ENCODE results near the gene ACBD4. TPM values are rescaled to one million over a fixed set of nuclear protein-coding genes. Genes with fewer than 3 reads are reported as not detected.

The ACBD4 gene
- total and polyA plus RNA-seq, 2 of the 13 experiments (the other 11 are each of a cell fraction or from before 2014, with no cell fraction given) = 16.1 to 26.9 TPM

DNA sequence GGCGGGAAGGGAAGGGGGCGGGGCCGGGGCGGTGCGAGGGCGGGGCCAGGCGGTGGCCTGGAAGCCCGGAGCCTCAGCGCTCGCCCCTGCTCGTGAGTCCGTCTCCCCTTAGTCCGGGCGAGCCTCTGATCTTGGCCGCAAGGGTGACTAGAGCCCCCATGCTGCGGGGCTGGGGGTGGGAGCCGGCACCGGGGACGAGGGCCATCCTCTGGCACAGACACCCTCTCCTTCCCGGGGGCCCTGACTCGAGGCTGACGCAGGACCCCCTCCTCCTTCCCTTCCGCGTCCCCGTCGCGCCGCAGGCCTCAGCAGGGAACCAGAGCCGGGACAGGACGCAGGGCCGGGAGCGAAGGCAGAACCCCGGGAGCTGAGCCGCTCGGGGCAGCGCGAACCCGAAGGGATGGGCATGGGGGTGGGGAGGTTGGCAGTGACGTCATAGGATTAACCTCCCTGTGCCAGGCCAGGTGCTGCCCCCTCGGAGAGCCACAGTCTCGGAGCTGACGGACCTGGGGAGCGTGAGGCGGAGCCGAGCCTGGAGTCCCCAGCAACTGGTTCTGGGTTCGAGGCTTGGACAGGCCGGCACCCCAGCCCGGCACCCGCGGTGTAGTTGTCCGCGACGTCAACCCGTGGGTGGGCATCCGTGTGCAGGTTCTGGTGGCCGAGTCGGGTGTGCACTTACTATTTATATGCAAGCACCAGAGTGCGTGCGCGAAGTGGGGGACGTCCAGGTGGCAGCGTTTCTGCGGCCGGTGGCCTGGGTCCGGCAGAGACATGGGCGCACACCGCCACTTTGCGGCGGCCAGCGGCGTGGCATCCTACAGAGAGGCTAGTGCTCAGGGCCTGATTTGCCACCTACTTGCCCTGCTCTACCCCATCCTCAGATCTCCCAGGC, 2.7 kb upstream of the ACBD4 start (continued):
- TF ChIP-seq ZSCAN29 (CRISPR knock-in tag; conservative IDR thresholded peaks at IDR 0.05) (no peak), MATR3 (CRISPR knock-in tag; IDR thresholded peaks at IDR 0.05) (peak; percentile 94; the same call in 1 of the 2 replicates), CREM (IDR thresholded peaks at IDR 0.05) (peak; percentile 57; the same call in 1 of the 2 replicates), CREM (CRISPR knock-in tag; IDR thresholded peaks at IDR 0.05) (no peak), GATAD1 (CRISPR knock-in tag; IDR thresholded peaks at IDR 0.05) (no peak), RBAK (CRISPR knock-in tag; IDR thresholded peaks at IDR 0.05) (no peak), ATF3 (CRISPR knock-in tag; IDR thresholded peaks at IDR 0.05) (peak; percentile 54), KLF11 (CRISPR knock-in tag; IDR thresholded peaks at IDR 0.05) (peak; percentile 29; the same call in 1 of the 2 replicates), ZNF44 (CRISPR knock-in tag; IDR thresholded peaks at IDR 0.05) (no peak), ZNF232 (CRISPR knock-in tag; IDR thresholded peaks at IDR 0.05; ENCODE audit: borderline replicate concordance) (peak; percentile 53; the same call in 1 of the 2 replicates), ETV6 (CRISPR knock-in tag; conservative IDR thresholded peaks at IDR 0.05) (0 out of 2 replicates have a peak, but pooled peaks have one; percentile 10), PHF8 (CRISPR knock-in tag; IDR thresholded peaks at IDR 0.05) (peak; percentile 90), ZNF83 (CRISPR knock-in tag; IDR thresholded peaks at IDR 0.05; ENCODE audit: borderline replicate concordance) (peak; percentile 53; the same call in 1 of the 2 replicates), NBN (conservative IDR thresholded peaks at IDR 0.05) (no peak), ZNF841 (CRISPR knock-in tag; IDR thresholded peaks at IDR 0.05; ENCODE audit: borderline replicate concordance) (no peak), ZNF282 (IDR thresholded peaks at IDR 0.05; ENCODE audit: partially characterized antibody) (no peak), TBX2 (CRISPR knock-in tag; IDR thresholded peaks at IDR 0.05; ENCODE audit: borderline replicate concordance) (peak; percentile 64), ARHGAP35 (CRISPR knock-in tag; IDR thresholded peaks at IDR 0.05; ENCODE audit: borderline replicate concordance) (0 out of 2 replicates have a peak, but pooled peaks have one; percentile 36), NR2F1 (CRISPR knock-in tag; IDR thresholded peaks at IDR 0.05) (no peak; a peak in 1 of 4 replicates), KLF13 (CRISPR knock-in tag; IDR thresholded peaks at IDR 0.05) (peak; percentile 71; the same call in 1 of the 2 replicates)
- TF ChIP-seq, protein P1, sequence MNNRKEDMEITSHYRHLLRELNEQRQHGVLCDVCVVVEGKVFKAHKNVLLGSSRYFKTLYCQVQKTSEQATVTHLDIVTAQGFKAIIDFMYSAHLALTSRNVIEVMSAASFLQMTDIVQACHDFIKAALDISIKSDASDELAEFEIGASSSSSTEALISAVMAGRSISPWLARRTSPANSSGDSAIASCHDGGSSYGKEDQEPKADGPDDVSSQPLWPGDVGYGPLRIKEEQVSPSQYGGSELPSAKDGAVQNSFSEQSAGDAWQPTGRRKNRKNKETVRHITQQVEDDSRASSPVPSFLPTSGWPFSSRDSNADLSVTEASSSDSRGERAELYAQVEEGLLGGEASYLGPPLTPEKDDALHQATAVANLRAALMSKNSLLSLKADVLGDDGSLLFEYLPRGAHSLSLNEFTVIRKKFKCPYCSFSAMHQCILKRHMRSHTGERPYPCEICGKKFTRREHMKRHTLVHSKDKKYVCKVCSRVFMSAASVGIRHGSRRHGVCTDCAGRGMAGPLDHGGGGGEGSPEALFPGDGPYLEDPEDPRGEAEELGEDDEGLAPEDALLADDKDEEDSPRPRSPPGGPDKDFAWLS (CRISPR knock-in tag; IDR thresholded peaks at IDR 0.05; ENCODE audit: borderline replicate concordance) = 0 out of 2 replicates have a peak, but pooled peaks have one; percentile 80
- TF ChIP-seq, protein P2, sequence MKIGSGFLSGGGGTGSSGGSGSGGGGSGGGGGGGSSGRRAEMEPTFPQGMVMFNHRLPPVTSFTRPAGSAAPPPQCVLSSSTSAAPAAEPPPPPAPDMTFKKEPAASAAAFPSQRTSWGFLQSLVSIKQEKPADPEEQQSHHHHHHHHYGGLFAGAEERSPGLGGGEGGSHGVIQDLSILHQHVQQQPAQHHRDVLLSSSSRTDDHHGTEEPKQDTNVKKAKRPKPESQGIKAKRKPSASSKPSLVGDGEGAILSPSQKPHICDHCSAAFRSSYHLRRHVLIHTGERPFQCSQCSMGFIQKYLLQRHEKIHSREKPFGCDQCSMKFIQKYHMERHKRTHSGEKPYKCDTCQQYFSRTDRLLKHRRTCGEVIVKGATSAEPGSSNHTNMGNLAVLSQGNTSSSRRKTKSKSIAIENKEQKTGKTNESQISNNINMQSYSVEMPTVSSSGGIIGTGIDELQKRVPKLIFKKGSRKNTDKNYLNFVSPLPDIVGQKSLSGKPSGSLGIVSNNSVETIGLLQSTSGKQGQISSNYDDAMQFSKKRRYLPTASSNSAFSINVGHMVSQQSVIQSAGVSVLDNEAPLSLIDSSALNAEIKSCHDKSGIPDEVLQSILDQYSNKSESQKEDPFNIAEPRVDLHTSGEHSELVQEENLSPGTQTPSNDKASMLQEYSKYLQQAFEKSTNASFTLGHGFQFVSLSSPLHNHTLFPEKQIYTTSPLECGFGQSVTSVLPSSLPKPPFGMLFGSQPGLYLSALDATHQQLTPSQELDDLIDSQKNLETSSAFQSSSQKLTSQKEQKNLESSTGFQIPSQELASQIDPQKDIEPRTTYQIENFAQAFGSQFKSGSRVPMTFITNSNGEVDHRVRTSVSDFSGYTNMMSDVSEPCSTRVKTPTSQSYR (CRISPR knock-in tag; IDR thresholded peaks at IDR 0.05; ENCODE audit: borderline replicate concordance) = peak; percentile 16; the same call in 1 of the 2 replicates
- TF ChIP-seq, protein P3, sequence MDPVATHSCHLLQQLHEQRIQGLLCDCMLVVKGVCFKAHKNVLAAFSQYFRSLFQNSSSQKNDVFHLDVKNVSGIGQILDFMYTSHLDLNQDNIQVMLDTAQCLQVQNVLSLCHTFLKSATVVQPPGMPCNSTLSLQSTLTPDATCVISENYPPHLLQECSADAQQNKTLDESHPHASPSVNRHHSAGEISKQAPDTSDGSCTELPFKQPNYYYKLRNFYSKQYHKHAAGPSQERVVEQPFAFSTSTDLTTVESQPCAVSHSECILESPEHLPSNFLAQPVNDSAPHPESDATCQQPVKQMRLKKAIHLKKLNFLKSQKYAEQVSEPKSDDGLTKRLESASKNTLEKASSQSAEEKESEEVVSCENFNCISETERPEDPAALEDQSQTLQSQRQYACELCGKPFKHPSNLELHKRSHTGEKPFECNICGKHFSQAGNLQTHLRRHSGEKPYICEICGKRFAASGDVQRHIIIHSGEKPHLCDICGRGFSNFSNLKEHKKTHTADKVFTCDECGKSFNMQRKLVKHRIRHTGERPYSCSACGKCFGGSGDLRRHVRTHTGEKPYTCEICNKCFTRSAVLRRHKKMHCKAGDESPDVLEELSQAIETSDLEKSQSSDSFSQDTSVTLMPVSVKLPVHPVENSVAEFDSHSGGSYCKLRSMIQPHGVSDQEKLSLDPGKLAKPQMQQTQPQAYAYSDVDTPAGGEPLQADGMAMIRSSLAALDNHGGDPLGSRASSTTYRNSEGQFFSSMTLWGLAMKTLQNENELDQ (CRISPR knock-in tag; IDR thresholded peaks at IDR 0.05; ENCODE audit: borderline replicate concordance) = no peak
